Neuronal stem cell (in vitro differentiated cells): ENCODE results near the gene MS4A18.

Source experiments
- DNase-seq: peaks from one replicate; pipeline ENCODE4 v3.0.0-alpha.2; 2013; ENCODE audit warnings: low spot score
- H2AFZ ChIP-seq: one replicate; pipeline ENCODE4 v1.6.1; 2013; ENCODE audit warnings: mild to moderate bottlenecking, low read length, inconsistent platforms
- H2AK5ac ChIP-seq: 2 replicates; pipeline ENCODE4 v1.6.1; 2013; ENCODE audit warnings: low read depth, mild to moderate bottlenecking, inconsistent platforms, low read length, moderate library complexity, mixed read lengths
- H2BK120ac ChIP-seq: 2 replicates; pipeline ENCODE4 v1.6.1; 2013; ENCODE audit warnings: low read depth, mild to moderate bottlenecking, inconsistent platforms, low read length, moderate library complexity, mixed read lengths
- H2BK12ac ChIP-seq: one replicate; pipeline ENCODE4 v1.6.1; 2013; ENCODE audit warnings: low read length, inconsistent platforms
- H2BK15ac ChIP-seq: 2 replicates; pipeline ENCODE4 v1.6.1; 2013; ENCODE audit warnings: mild to moderate bottlenecking, low read length, inconsistent platforms, mixed read lengths
- H2BK5ac ChIP-seq: one replicate; pipeline ENCODE4 v1.6.1; 2013; ENCODE audit warnings: inconsistent platforms, mild to moderate bottlenecking, low read length, moderate library complexity
- H3K14ac ChIP-seq: one replicate; pipeline ENCODE4 v1.6.1; 2013; ENCODE audit warnings: low read length, inconsistent platforms
- H3K18ac ChIP-seq: 2 replicates; pipeline ENCODE4 v1.6.1; 2013; ENCODE audit warnings: low read length, inconsistent platforms
- H3K23ac ChIP-seq: 2 replicates; pipeline ENCODE4 v1.6.1; 2013; ENCODE audit warnings: low read depth, mild to moderate bottlenecking, mixed read lengths, low read length, inconsistent platforms; ENCODE audit not compliant: poor library complexity
- H3K27ac ChIP-seq: replicated peaks from 3 replicates; pipeline ENCODE4 v1.5.1; 2013; ENCODE audit warnings: low read length, inconsistent platforms
- H3K27me3 ChIP-seq, 3 experiments: 2 replicates each; pipeline ENCODE4 v1.6.1; 2013; ENCODE audit warnings: low read length in 3 of 3, mild to moderate bottlenecking in 2 of 3, inconsistent platforms in 1 of 3, low read depth in 1 of 3, mixed read lengths in 1 of 3, moderate library complexity in 1 of 3; ENCODE audit not compliant: control insufficient read depth in 3 of 3, insufficient read depth in 3 of 3
- H3K36me3 ChIP-seq, 2 donors: replicated peaks in 1 of 2; 2 replicates each; pipeline ENCODE4 v1.6.1; 2013; ENCODE audit warnings: low read length in 2 of 2; ENCODE audit not compliant: control insufficient read depth in 2 of 2, insufficient read depth in 2 of 2
- H3K4ac ChIP-seq: 2 replicates; pipeline ENCODE4 v1.6.1; 2013; ENCODE audit warnings: inconsistent platforms, mild to moderate bottlenecking, low read length, moderate library complexity
- H3K4me1 ChIP-seq, 2 donors: 1 replicate in 1 of 2; 2 replicates in 1 of 2; pipeline ENCODE4 v1.6.1; 2013; ENCODE audit warnings: low read length in 2 of 2, low read depth in 1 of 2; ENCODE audit not compliant: control insufficient read depth in 2 of 2, insufficient read depth in 1 of 2
- H3K4me2 ChIP-seq: one replicate; pipeline ENCODE4 v1.6.1; 2013; ENCODE audit warnings: mild to moderate bottlenecking, low read length, inconsistent platforms; ENCODE audit not compliant: insufficient read depth, poor library complexity, severe bottlenecking
- H3K4me3 ChIP-seq, 2 donors: 2 replicates each; pipeline ENCODE4 v1.5.1; 2013; ENCODE audit warnings: low read length in 2 of 2, mild to moderate bottlenecking in 2 of 2, inconsistent platforms in 1 of 2, moderate library complexity in 1 of 2
- H3K79me1 ChIP-seq: one replicate; pipeline ENCODE4 v1.6.1; 2013; ENCODE audit warnings: low read depth, mild to moderate bottlenecking, inconsistent platforms, low read length, moderate library complexity
- H3K9ac ChIP-seq: one replicate; pipeline ENCODE4 v1.6.1; 2013; ENCODE audit warnings: mild to moderate bottlenecking, low read depth, low read length, inconsistent platforms; ENCODE audit not compliant: poor library complexity
- H3K9me3 ChIP-seq, 2 donors: replicated peaks in 1 of 2; 2 replicates each; pipeline versions ENCODE3 to v1.6.1; 2013; ENCODE audit warnings: low read length in 2 of 2, mild to moderate bottlenecking in 2 of 2, inconsistent platforms in 1 of 2, low read depth in 1 of 2, mixed read lengths in 1 of 2, moderate library complexity in 1 of 2; ENCODE audit not compliant: control insufficient read depth in 2 of 2, insufficient read depth in 1 of 2
- H4K8ac ChIP-seq: one replicate; pipeline ENCODE4 v1.6.1; 2013; ENCODE audit warnings: low read depth, mild to moderate bottlenecking, inconsistent platforms, low read length, moderate library complexity
- H4K91ac ChIP-seq: one replicate; pipeline ENCODE4 v1.6.1; 2013; ENCODE audit warnings: low read length, low read depth, mild to moderate bottlenecking, inconsistent platforms; ENCODE audit not compliant: poor library complexity
- WGBS, 2 donors: extraction: QIAGEN DNeasy Blood & Tissue Kit; methylation state at CpG; one replicate each; pipeline ENCODE4 v1.1.7; 2013; ENCODE audit warnings: missing lambda C conversion rate in 2 of 2, mixed read lengths in 1 of 2; ENCODE audit not compliant: insufficient read length in 2 of 2, insufficient replicate concordance in 1 of 2; ENCODE audit errors: extremely low coverage in 2 of 2; 5-methylcytosine and 5-hydroxymethylcytosine counted together

Gene MS4A18

DNA sequence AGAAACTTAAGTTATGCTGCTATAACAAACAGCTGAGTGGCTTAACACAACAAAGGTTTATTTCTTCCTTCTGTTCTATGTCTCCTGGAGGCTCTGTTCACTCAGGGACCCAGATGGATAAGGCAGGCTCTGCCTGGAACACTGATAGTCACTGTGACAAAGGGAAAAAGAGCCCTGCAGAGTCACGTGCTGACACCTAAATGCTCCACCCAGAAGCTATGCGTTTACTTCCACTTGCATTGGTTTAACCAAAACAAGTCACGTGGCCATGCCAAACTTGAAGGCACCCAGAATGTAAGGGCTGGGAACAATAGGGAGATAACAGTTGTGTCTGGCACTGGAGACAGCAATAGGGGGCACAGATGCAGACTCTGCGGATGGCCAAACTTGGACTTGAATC is 28.8 kb downstream of the MS4A18 start:
- WGBS, 2 donors: no CpG with 5 or more reads among the region's 4 CpGs
- H4K91ac ChIP-seq: no peak overlapping the region
- no peak overlapping the region for H2BK120ac ChIP-seq
- no peak overlapping the region for H3K14ac ChIP-seq
- no peak overlapping the region for H3K4ac ChIP-seq
- H3K18ac ChIP-seq: no peak overlapping the region
- no peak overlapping the region for H3K27ac ChIP-seq
- H2BK12ac ChIP-seq: no peak overlapping the region
- peaks cover 0 to 2% (median 0%) of the 10 kb centered on the region in 3 experiments for H3K27me3 ChIP-seq
- H4K8ac ChIP-seq: no peak overlapping the region
- no peak overlapping the region for H2AK5ac ChIP-seq
- H3K4me2 ChIP-seq: no peak overlapping the region
- H3K23ac ChIP-seq: no peak overlapping the region
- no peak for DNase-seq
- no peaks in the 10 kb centered on the region for H3K36me3 ChIP-seq
- H2AFZ ChIP-seq: no peak overlapping the region
- no peaks in the 10 kb centered on the region for H3K79me1 ChIP-seq
- no peak overlapping the region for H3K4me3 ChIP-seq
- H3K9ac ChIP-seq: no peak overlapping the region
- peaks cover 0 to 2% of the 10 kb centered on the region in 2 donors for H3K9me3 ChIP-seq
- H3K4me1 ChIP-seq: no peaks in the 10 kb centered on the region
- H2BK5ac ChIP-seq: no peak overlapping the region
- no peak overlapping the region for H2BK15ac ChIP-seq

- Histone ChIP-seq H3K36me3 (no peaks in the 10 kb centered on the region), H3K9ac (no peak overlapping the region), H3K4ac (no peak overlapping the region), H3K27ac (no peak overlapping the region), H4K91ac (no peak overlapping the region), H2BK15ac (no peak overlapping the region), H3K14ac (no peak overlapping the region), H3K27me3 (peaks cover 0 to 2% (median 0%) of the 10 kb centered on the region in 3 experiments), H2BK5ac (no peak overlapping the region), H2AFZ (no peak overlapping the region), H2BK120ac (no peak overlapping the region), H2BK12ac (no peak overlapping the region), H3K4me2 (no peak overlapping the region), H3K79me1 (no peaks in the 10 kb centered on the region), H3K4me3 (no peak overlapping the region), H3K9me3 (peaks cover 0 to 2% of the 10 kb centered on the region in 2 donors), H3K18ac (no peak overlapping the region), H3K4me1 (no peaks in the 10 kb centered on the region), H2AK5ac (no peak overlapping the region), H3K23ac (no peak overlapping the region), H4K8ac (no peak overlapping the region)
- DNase-seq: no peak
- WGBS, 2 donors: no CpG with 5 or more reads among the region's 6 CpGs
Observed at GRCh38 chr11:60754887-60755286, 30.4 kb downstream of the MS4A18 start.

DNA sequence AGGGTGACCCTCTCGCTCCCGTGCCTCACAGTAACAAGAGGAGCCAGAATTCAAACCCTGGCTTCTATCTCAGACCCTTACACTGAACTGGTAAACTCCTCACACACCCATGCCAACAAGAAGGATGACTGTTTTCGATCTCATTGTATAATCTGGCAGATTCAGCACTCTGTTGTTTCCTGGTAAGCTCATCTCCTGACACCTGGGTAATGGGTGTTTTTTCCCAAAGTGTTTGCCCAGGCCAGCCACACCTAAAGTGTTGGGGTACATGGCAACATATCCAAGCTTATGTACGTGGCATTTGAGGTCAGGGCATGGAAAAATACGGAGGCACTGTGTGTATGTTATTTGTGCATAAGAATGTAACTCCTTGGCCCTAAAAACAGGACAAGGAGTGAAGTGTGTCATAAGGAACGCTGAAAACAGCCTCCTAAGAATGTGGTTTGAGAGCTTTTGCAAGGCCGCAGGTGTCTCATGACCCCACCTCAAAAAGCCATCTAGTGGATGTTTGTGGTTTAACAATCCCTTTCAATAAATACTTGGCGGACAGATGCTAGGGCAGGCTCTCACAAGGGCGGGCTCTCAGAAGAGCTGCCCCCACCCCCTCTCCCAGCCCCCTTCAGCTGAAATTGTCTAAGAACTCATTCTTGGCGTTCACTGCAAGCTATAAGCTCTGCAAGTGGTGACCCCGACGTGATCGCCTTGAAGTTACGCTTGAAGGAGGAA is 31.9 kb downstream of the MS4A18 start, which contains the start of gene MS4A15:
MS4A15 (plus strand) TSS at position 561 of the 726 bp plus-strand sequence. CDS start 6,867 bp downstream, outside the sequence.
- H3K4me2 ChIP-seq: no peak within 1 kb of the TSS
- H4K8ac ChIP-seq: no peak within 1 kb of the TSS
- H3K27me3 ChIP-seq: peaks cover 0 to 2% (median 0%) of the 10 kb centered on the region in 3 experiments
- no peak within 1 kb of the TSS for H3K4ac ChIP-seq
- no peak within 1 kb of the TSS for H3K18ac ChIP-seq
- no peak within 1 kb of the TSS for H2AFZ ChIP-seq
- no peak within 1 kb of the TSS for H3K4me3 ChIP-seq
- no CpG with 5 or more reads among the region's 14 CpGs for WGBS, 2 donors
- no peak within 1 kb of the TSS for H2BK120ac ChIP-seq
- H4K91ac ChIP-seq: no peak within 1 kb of the TSS
- no peak within 1 kb of the TSS for H2BK12ac ChIP-seq
- no peak within 1 kb of the TSS for H3K27ac ChIP-seq
- no peak within 1 kb of the TSS for H3K9ac ChIP-seq
- no peaks in the 10 kb centered on the region for H3K79me1 ChIP-seq
- H3K4me1 ChIP-seq: no peaks in the 10 kb centered on the region
- no peak within 1 kb of the TSS for H2BK15ac ChIP-seq
- peak within 1 kb of the TSS; percentile 13 for H2AK5ac ChIP-seq
- DNase-seq: no peak
- H2BK5ac ChIP-seq: no peak within 1 kb of the TSS
- peaks cover 0 to 2% of the 10 kb centered on the region in 2 donors for H3K9me3 ChIP-seq
- no peak within 1 kb of the TSS for H3K14ac ChIP-seq
- H3K36me3 ChIP-seq: no peaks in the 10 kb centered on the region
- H3K23ac ChIP-seq: no peak within 1 kb of the TSS

GRCh38 chr11:60757231-60757800 is 32.8 kb downstream of the MS4A18 start:
- Histone ChIP-seq H3K27ac (no peak overlapping the region), H3K27me3 (peaks cover 0 to 2% (median 0%) of the 10 kb centered on the region in 3 experiments)
- DNase-seq: no peak

More at GRCh38 chr11:60757231-60757800, 32.8 kb downstream of the MS4A18 start:
- no peak overlapping the region for H3K14ac ChIP-seq
- peak overlapping the region; percentile 13 for H2AK5ac ChIP-seq
- no peak overlapping the region for H3K4me2 ChIP-seq
- H2BK12ac ChIP-seq: no peak overlapping the region
- no peak overlapping the region for H2BK120ac ChIP-seq
- no peak overlapping the region for H3K4me3 ChIP-seq
- no peak overlapping the region for H4K8ac ChIP-seq
- no peak overlapping the region for H3K23ac ChIP-seq
- no peak overlapping the region for H3K18ac ChIP-seq
- no peak overlapping the region for H3K9ac ChIP-seq
- H2BK15ac ChIP-seq: no peak overlapping the region
- H4K91ac ChIP-seq: no peak overlapping the region
- H3K4me1 ChIP-seq: no peaks in the 10 kb centered on the region
- peaks cover 0 to 2% of the 10 kb centered on the region in 2 donors for H3K9me3 ChIP-seq
- WGBS, 2 donors: no CpG with 5 or more reads among the region's 19 CpGs
- no peak overlapping the region for H2AFZ ChIP-seq
- H3K4ac ChIP-seq: no peak overlapping the region
- no peak overlapping the region for H2BK5ac ChIP-seq
- no peaks in the 10 kb centered on the region for H3K79me1 ChIP-seq
- no peaks in the 10 kb centered on the region for H3K36me3 ChIP-seq
